Panc1 (cell line): Measurements from ENCODE around the gene MAPKAP1. TPM values are rescaled to one million over a fixed set of nuclear protein-coding genes. Genes with fewer than 3 reads are reported as not detected.

Source experiments
- ATAC-seq: fragments of 200-7000 bp; cut with Tn5 transposase; 2 replicates; pipeline ENCODE4 v1.9.1; 2020; ENCODE audit warnings: mild to moderate bottlenecking, moderate library complexity
- BruUV-seq: library from RNA; stranded (reverse); fragments of 400-500 nt; replicated peaks from 2 replicates; lab custom pipeline; 2021; lab: Mats Ljungman, UMichigan
- CTCF ChIA-PET: fragments of 300-600 bp; sonication (Branson Sonifier 250); formaldehyde crosslinking; loops from one replicate; lab custom pipeline; 2022; ENCODE audit warnings: antibody characterized with exemption; lab: Charles Lee
- POLR2A ChIA-PET: fragments of 300-600 bp; sonication (Branson Sonifier 250); formaldehyde crosslinking; loops from one replicate; lab custom pipeline; 2022; ENCODE audit warnings: antibody characterized with exemption; lab: Charles Lee
- DNase-seq: peaks from one replicate; pipeline ENCODE4 v3.0.0-alpha.2; 2010; ENCODE audit warnings: low read depth, low spot score
- H3K27ac ChIP-seq: 2 replicates; pipeline ENCODE4 v1.5.1; 2011; ENCODE audit warnings: mild to moderate bottlenecking, low read length, inconsistent platforms
- H3K27me3 ChIP-seq: fragments of 200-500 bp; sonication (Bioruptor generic); 2 replicates; pipeline ENCODE4 v1.6.0; 2014; ENCODE audit warnings: low read length, inconsistent platforms; ENCODE audit not compliant: control insufficient read depth, insufficient read depth
- H3K36me3 ChIP-seq: fragments of 200-500 bp; sonication (Bioruptor generic); 2 replicates; pipeline ENCODE4 v1.5.1; 2014; ENCODE audit warnings: inconsistent platforms, mild to moderate bottlenecking, low read length, moderate library complexity; ENCODE audit not compliant: control insufficient read depth, insufficient read depth
- H3K4me1 ChIP-seq: 2 replicates; pipeline ENCODE4 v1.5.1; 2011; ENCODE audit warnings: inconsistent platforms, mild to moderate bottlenecking, low read length, moderate library complexity; ENCODE audit not compliant: control insufficient read depth, insufficient read depth
- H3K4me3 ChIP-seq, 2 experiments: 2 replicates each; pipeline ENCODE4 v1.5.1; 2011 to 2012; ENCODE audit warnings: low read depth in 2 of 2, low read length in 2 of 2, mild to moderate bottlenecking in 2 of 2, inconsistent platforms in 1 of 2, moderate library complexity in 1 of 2
- H3K9me3 ChIP-seq: fragments of 200-500 bp; sonication (Bioruptor generic); 2 replicates; pipeline ENCODE4 v1.5.1; 2014; ENCODE audit warnings: low read depth, mild to moderate bottlenecking, inconsistent platforms, low read length, moderate library complexity; ENCODE audit not compliant: control insufficient read depth, insufficient read depth
- CTCF ChIP-seq: fragments of 450-650 bp; IDR thresholded peaks from 2 replicates; pipeline ENCODE4 v1.5.1; 2017; ENCODE audit warnings: mild to moderate bottlenecking
- POLR2AphosphoS5 ChIP-seq: IDR thresholded peaks from 2 replicates; pipeline ENCODE4 v1.6.1; 2012; ENCODE audit warnings: mild to moderate bottlenecking, low read depth, low read length, moderate library complexity
- REST ChIP-seq, 2 experiments: IDR thresholded peaks; 2 replicates each; pipeline ENCODE4 v1.6.1; 2011 to 2012; ENCODE audit warnings: low read depth in 2 of 2, control low read depth in 1 of 2, low read length in 1 of 2, mild to moderate bottlenecking in 1 of 2, moderate library complexity in 1 of 2; ENCODE audit not compliant: insufficient read depth in 1 of 2
- SIN3A ChIP-seq: IDR thresholded peaks from 2 replicates; pipeline ENCODE4 v1.6.1; 2012; ENCODE audit warnings: low read depth, mild to moderate bottlenecking, low read length, moderate library complexity, borderline replicate concordance; ENCODE audit not compliant: insufficient read depth
- TCF7L2 ChIP-seq: IDR thresholded peaks from 2 replicates; pipeline ENCODE4 v1.6.1; 2011; ENCODE audit warnings: mild to moderate bottlenecking, low read depth, low read length, inconsistent platforms
- in situ Hi-C: cut with HindIII; loops from 2 replicates; pipeline ENCODE4 v1.10.0; 2016; ENCODE audit warnings: low sequenced_read_pairs, low pct_unique_long_range_greater_than_20kb
- intact Hi-C: fragments of 100-400 bp; cut with micrococcal nuclease; formaldehyde crosslinking; loops from one replicate; pipeline ENCODE4 v1.10.0; 2022; ENCODE audit not compliant: unreplicated experiment
- total RNA-seq: library from RNA; stranded (reverse); gene quantifications from one replicate; pipeline ENCODE4 v1.2.1, GENCODE V29; 2021; ENCODE audit not compliant: unreplicated experiment

MAPKAP1 gene
- total RNA-seq, 1 experiment from 2014 or later = 72.7 TPM

GRCh38 chr9:125493881-125494652, 212.9 kb downstream of the MAPKAP1 start:
- in situ Hi-C loops = no loop called here
- H3K27me3 ChIP-seq = no peaks in the 10 kb centered on the region
- H3K27ac ChIP-seq = no peak overlapping the region
- H3K36me3 ChIP-seq = no peaks in the 10 kb centered on the region
- TF ChIP-seq SIN3A = no peak
- BruUV-seq = no TSS peak
- no peaks in the 10 kb centered on the region for H3K9me3 ChIP-seq
- no peak overlapping the region for H3K4me3 ChIP-seq
- no peaks in the 10 kb centered on the region for H3K4me1 ChIP-seq
- ATAC-seq = no peak
- intact Hi-C loops = no loop called here
- POLR2A ChIA-PET = interaction anchor here (0.6 kb wide), 1 partner anchor 36 kb away, joined by 4 read pairs; no protein-coding TSS in a partner anchor
- CTCF ChIA-PET = no interaction called here
- DNase-seq = no peak

GRCh38 chr9:125493384-125493783, 213.6 kb downstream of the MAPKAP1 start:
- TF ChIP-seq POLR2AphosphoS5 (no peak), TCF7L2 (no peak), REST (IDR thresholded peaks at IDR 0.05; ENCODE audit: insufficient read depth in 1 of 2, low read depth in 2 of 2, low read length in 1 of 2) (no peak), CTCF (no peak), SIN3A (no peak)
- ATAC-seq = no peak
- intact Hi-C loops = no loop called here
- no peaks in the 10 kb centered on the region for H3K36me3 ChIP-seq
- DNase-seq = no peak
- in situ Hi-C loops = no loop called here
- POLR2A ChIA-PET = interaction anchor here (0.6 kb wide), 1 partner anchor 35 kb away, joined by 4 read pairs; no protein-coding TSS in a partner anchor
- H3K9me3 ChIP-seq = no peaks in the 10 kb centered on the region
- BruUV-seq = no TSS peak
- CTCF ChIA-PET = no interaction called here
- no peaks in the 10 kb centered on the region for H3K4me1 ChIP-seq
- H3K27ac ChIP-seq = no peak overlapping the region
- H3K4me3 ChIP-seq = no peak overlapping the region
- H3K27me3 ChIP-seq = no peaks in the 10 kb centered on the region

- TF ChIP-seq REST (IDR thresholded peaks at IDR 0.05; ENCODE audit: insufficient read depth in 1 of 2, low read depth in 2 of 2, low read length in 1 of 2) (no peak), SIN3A (no peak), CTCF (no peak), POLR2AphosphoS5 (no peak), TCF7L2 (no peak)
- H3K27me3 ChIP-seq = no peaks in the 10 kb centered on the region
- ATAC-seq (no peak), DNase-seq (no peak)
- CTCF ChIA-PET = no interaction called here
- H3K36me3 ChIP-seq = no peaks in the 10 kb centered on the region
- no peak overlapping the region for H3K27ac ChIP-seq
- no peak overlapping the region for H3K4me3 ChIP-seq
- no TSS peak for BruUV-seq
- no peaks in the 10 kb centered on the region for H3K4me1 ChIP-seq
- no peaks in the 10 kb centered on the region for H3K9me3 ChIP-seq
- intact Hi-C loops (no loop called here), in situ Hi-C loops (no loop called here)
- POLR2A ChIA-PET = no interaction called here
Observed at GRCh38 chr9:125492719-125493118, 214.3 kb downstream of the MAPKAP1 start.
